Fibroblast of the aortic adventitia (primary cell): ENCODE measurements around the gene SLC12A6. TPM values are rescaled to one million over a fixed set of nuclear protein-coding genes. Genes with fewer than 3 reads are reported as not detected.
A peak's percentile ranks its signal among the peaks of the same experiment; 100 is the strongest.

ENCODE experiments used
- DNase-seq: peaks from one replicate; pipeline ENCODE4 v3.0.0-alpha.2; 2010; ENCODE audit warnings: low read depth
- H3K4me3 ChIP-seq: 2 replicates; pipeline ENCODE4 v1.5.1; 2011; ENCODE audit warnings: low read depth, mild to moderate bottlenecking, control low read depth, low read length, moderate library complexity
- total RNA-seq: library from RNA; depleted of rRNA; stranded (reverse); fragments of >200 nt; gene quantifications from 2 replicates; pipeline ENCODE4 v1.2.3, GENCODE V29; 2012; ENCODE audit warnings: low replicate concordance
- TF ChIP-seq, protein P1 (sequence below): IDR thresholded peaks from 2 replicates; pipeline ENCODE4 v1.5.1; 2011; ENCODE audit warnings: mild to moderate bottlenecking, low read length, control low read depth, inconsistent platforms; ENCODE audit not compliant: insufficient read depth

The SLC12A6 gene
- total RNA-seq, 1 donor, result 47.3 TPM

DNA sequence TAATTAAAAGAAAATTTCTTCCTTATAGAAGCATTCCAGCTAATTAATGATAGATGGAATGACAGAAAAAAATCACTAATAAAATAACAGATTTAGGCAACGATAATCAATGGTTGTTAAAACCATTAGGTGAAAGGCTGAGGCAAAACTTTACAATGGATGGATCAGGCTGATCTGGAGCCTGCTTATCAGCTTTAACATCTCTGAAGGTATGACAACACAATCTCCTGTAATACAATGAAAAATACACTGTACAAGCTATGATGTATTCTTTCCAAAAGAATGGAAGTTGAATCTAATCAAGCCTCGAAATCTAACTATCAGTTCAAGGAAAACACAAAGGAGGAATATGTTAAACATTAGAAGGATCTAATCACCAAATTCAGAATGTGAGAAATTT, 73.5 kb downstream of the SLC12A6 start:
- no peak overlapping the region for H3K4me3 ChIP-seq
- TF ChIP-seq, protein P1, sequence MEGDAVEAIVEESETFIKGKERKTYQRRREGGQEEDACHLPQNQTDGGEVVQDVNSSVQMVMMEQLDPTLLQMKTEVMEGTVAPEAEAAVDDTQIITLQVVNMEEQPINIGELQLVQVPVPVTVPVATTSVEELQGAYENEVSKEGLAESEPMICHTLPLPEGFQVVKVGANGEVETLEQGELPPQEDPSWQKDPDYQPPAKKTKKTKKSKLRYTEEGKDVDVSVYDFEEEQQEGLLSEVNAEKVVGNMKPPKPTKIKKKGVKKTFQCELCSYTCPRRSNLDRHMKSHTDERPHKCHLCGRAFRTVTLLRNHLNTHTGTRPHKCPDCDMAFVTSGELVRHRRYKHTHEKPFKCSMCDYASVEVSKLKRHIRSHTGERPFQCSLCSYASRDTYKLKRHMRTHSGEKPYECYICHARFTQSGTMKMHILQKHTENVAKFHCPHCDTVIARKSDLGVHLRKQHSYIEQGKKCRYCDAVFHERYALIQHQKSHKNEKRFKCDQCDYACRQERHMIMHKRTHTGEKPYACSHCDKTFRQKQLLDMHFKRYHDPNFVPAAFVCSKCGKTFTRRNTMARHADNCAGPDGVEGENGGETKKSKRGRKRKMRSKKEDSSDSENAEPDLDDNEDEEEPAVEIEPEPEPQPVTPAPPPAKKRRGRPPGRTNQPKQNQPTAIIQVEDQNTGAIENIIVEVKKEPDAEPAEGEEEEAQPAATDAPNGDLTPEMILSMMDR, result no peak
- DNase-seq, result peak; percentile 17

DNA sequence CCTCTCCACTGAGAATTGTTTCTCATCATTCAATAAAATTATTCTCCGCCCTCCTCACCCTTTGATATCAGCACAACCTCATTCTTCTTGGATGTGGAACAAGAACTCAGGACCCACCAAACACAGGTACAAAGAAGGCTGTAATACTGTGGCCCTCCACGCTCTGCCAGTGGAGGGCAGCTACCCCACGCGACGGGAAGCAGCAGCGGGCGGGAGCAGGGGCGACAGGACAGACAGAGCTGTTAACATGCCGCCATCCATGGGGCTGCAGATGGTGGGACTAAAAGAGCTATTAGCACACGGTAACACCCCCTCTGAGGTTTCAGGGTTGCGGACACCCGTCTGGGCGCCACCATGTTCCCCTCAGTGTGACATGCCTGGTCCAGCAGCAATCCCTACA, 75.2 kb downstream of the SLC12A6 start:
- TF ChIP-seq, protein P1, result no peak
- no peak for DNase-seq
- H3K4me3 ChIP-seq, result no peak overlapping the region

DNA sequence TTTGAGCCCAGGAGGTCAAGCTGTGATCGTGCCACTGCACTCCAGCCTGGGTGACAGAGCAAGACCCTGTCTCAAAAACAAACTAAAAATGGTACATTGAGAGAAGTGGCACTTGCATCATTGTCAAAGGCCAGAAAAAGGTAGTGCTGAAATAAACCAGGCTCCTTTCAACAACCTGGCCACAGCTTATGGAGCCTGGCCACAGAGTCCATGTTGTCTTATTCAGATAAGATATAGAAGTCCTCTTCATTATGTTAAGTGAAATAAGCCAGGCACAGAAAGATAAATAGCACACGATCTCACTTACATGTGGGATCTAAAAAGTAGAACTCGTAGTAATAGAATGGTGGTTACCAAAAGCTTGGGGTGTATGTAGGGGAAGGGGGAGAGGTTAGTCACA, 78.0 kb downstream of the SLC12A6 start:
- H3K4me3 ChIP-seq, result no peak overlapping the region
- no peak for DNase-seq
- TF ChIP-seq, protein P1, result no peak

DNA sequence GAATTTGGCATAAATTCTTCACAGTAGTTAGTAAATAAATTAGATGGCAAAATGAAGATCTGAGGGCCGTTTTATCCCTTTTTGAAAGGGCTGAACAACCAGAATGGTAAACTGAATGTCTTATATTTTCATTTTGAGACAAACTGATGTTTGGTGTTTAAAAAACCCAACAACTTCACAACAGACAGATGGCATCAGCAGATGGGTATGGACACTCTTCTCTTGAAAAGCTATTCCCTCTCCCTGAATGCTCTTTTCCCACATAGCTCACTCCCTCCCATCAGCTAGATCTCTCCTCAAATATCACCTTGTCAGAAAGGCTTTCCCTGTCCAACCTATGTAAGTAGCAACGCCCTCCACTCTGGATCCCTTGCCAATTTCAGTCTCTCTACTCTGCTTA, 79.4 kb downstream of the SLC12A6 start:
- DNase-seq, result no peak
- H3K4me3 ChIP-seq, result no peak overlapping the region
- TF ChIP-seq, protein P1, result no peak

DNA sequence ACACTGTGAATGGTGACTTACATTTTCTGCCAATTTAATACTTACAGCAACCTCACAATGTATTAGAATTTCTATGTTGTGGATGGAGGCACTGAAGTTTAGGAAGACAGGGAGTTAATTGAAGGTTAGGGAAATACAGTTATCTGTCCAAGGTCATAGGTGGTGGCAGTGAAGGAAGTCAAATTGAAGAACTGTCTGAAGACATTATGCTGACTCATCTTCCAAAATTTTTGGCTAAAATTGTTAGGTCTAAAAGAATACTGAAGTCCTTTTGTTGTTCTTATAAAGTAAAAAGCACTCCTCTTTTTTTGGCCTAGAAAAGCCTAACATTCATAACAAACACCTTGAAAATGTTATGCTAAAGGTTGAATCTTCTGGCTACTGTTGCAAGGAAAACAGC, 85.0 kb downstream of the SLC12A6 start:
- H3K4me3 ChIP-seq, result no peak overlapping the region
- TF ChIP-seq, protein P1, result no peak
- no peak for DNase-seq

DNA sequence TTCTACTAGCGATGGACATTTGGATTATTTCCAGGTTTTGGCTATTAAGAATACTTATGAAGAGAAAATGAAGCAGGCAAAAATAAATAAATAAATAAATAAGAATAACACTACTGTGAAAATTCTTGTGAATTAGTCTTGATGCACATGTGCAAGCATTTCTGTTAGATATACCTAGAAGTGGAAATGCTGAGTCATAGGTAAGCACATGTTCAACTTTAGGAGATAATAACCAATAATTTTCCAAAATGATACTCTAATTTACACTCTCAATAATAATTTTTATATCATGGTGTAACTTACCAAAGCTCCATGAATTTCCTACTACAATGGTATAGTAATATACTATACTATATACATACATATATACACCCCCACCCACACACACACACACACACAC, 89.4 kb downstream of the SLC12A6 start:
- H3K4me3 ChIP-seq, result no peak overlapping the region
- DNase-seq, result no peak
- TF ChIP-seq, protein P1, result no peak

DNA sequence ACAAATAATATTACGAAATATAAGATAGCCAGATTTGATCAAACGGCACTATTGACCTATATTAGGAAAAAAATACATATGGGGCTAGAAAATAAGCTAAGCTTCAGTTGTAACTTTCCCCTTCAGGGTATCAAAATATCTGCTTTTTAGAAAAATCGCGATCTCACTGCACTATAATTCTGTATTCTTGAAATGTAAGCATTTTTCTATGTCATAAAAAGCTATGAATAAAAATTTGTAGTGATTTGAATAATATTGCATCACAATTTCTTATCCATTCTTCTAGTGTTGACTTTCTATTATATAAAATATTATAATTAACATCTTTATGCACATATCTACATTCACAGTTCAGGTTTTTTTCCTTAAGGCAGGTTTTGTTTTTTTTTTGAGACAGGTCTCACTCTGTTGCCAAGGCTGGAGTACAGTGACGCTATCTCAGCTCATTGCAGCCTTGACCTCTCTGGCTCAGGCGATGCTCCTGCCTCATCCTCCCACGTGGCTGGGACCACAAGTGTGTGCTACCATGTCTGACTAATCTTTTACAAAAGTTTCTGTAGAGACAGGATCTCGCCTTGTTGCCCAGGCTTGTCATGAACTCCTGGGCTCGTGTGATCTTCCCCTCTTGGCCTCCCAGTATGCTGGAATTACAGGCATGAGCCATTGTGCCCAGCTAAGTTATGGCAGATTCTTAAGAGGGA, 91.2 kb downstream of the SLC12A6 start:
- no peak overlapping the region for H3K4me3 ChIP-seq
- TF ChIP-seq, protein P1, result no peak
- DNase-seq, result no peak
